ENCODE results near the gene USP53. TPM values are rescaled to one million over a fixed set of nuclear protein-coding genes. Genes with fewer than 3 reads are reported as not detected.

USP53 gene
- total and polyA plus RNA-seq, 2 of the 13 experiments (the other 11 are each of a cell fraction or from before 2014, with no cell fraction given) = 5.3 to 8.1 TPM

GRCh38 chr4:119165767-119166166, 46.7 kb upstream of the USP53 start (continued):
- TF ChIP-seq REST (IDR thresholded peaks at IDR 0.05; ENCODE audit: borderline replicate concordance in 1 of 2, low read depth in 1 of 2, low read length in 2 of 2) = no peak

- ChIA-PET POLR2A (no interaction called here), CTCF (ENCODE audit: low intra/inter-chr PET ratio, low total read pairs) (no interaction called here)
- Histone ChIP-seq H3K4me1 (ENCODE audit: insufficient read depth, low read length) (no peaks in the 10 kb centered on the region), H3K4me3 (replicated peaks in 1 of 3; ENCODE audit: insufficient read depth in 1 of 3, low read depth in 2 of 3, low read length in 3 of 3) (no peak overlapping the region), H3K9me3 (ENCODE audit: low read length) (no peaks in the 10 kb centered on the region), H3K36me3 (replicated peaks in 1 of 2; ENCODE audit: control insufficient read depth in 1 of 2, insufficient read depth in 2 of 2, low read length in 2 of 2) (no peaks in the 10 kb centered on the region), H3K27ac (ENCODE audit: extremely low read length, insufficient read depth, low read length) (no peak overlapping the region), H3K9ac (ENCODE audit: insufficient read depth, low read depth, low read length) (no peak overlapping the region), H4K20me1 (ENCODE audit: insufficient read depth, low read length) (no peaks in the 10 kb centered on the region), H3K79me2 (ENCODE audit: insufficient read depth, low read length) (no peaks in the 10 kb centered on the region), H3K27me3 (ENCODE audit: control insufficient read depth in 1 of 2, insufficient read depth in 2 of 2, low read length in 2 of 2) (no peaks in the 10 kb centered on the region; a peak in 1 of 5 replicates), H2AFZ (ENCODE audit: low read length) (no peak overlapping the region), H3K4me2 (ENCODE audit: low read depth, low read length) (no peak overlapping the region)
- DNase-seq (ENCODE audit: low spot score) (no peak), ATAC-seq (no peak), FAIRE-seq (no peak)
- in situ Hi-C loops (cut with HindIII; ENCODE audit: extremely low pct_ligation_motif_present, low pct_unique_long_range_greater_than_20kb) (no loop called here), intact Hi-C loops (cut with micrococcal nuclease; ENCODE audit: unreplicated experiment) (no loop called here)
- BruUV-seq (replicated peaks) = no TSS peak
- TF ChIP-seq ZNF83 (CRISPR knock-in tag; IDR thresholded peaks at IDR 0.05; ENCODE audit: borderline replicate concordance) (no peak), ATF7-NPFF (CRISPR knock-in tag; IDR thresholded peaks at IDR 0.05; ENCODE audit: low read depth) (no peak), SRSF9 (IDR thresholded peaks at IDR 0.05; ENCODE audit: borderline replicate concordance, insufficient read depth, low read depth, low read length, poor library complexity, severe bottlenecking) (no peak), ATF1 (CRISPR knock-in tag; IDR thresholded peaks at IDR 0.05) (no peak), MTA1 (CRISPR knock-in tag; IDR thresholded peaks at IDR 0.05; ENCODE audit: borderline replicate concordance) (no peak), PHF20 (CRISPR knock-in tag; IDR thresholded peaks at IDR 0.05) (no peak), CREB3 (CRISPR knock-in tag; IDR thresholded peaks at IDR 0.05) (no peak), ZNF790 (CRISPR knock-in tag; IDR thresholded peaks at IDR 0.05; ENCODE audit: borderline replicate concordance) (no peak), FOXC1 (CRISPR knock-in tag; IDR thresholded peaks at IDR 0.05; ENCODE audit: borderline replicate concordance) (no peak), ZNF331 (CRISPR knock-in tag; IDR thresholded peaks at IDR 0.05) (no peak), ZBTB42 (CRISPR knock-in tag; IDR thresholded peaks at IDR 0.05) (no peak)
- TF ChIP-seq, protein P1, sequence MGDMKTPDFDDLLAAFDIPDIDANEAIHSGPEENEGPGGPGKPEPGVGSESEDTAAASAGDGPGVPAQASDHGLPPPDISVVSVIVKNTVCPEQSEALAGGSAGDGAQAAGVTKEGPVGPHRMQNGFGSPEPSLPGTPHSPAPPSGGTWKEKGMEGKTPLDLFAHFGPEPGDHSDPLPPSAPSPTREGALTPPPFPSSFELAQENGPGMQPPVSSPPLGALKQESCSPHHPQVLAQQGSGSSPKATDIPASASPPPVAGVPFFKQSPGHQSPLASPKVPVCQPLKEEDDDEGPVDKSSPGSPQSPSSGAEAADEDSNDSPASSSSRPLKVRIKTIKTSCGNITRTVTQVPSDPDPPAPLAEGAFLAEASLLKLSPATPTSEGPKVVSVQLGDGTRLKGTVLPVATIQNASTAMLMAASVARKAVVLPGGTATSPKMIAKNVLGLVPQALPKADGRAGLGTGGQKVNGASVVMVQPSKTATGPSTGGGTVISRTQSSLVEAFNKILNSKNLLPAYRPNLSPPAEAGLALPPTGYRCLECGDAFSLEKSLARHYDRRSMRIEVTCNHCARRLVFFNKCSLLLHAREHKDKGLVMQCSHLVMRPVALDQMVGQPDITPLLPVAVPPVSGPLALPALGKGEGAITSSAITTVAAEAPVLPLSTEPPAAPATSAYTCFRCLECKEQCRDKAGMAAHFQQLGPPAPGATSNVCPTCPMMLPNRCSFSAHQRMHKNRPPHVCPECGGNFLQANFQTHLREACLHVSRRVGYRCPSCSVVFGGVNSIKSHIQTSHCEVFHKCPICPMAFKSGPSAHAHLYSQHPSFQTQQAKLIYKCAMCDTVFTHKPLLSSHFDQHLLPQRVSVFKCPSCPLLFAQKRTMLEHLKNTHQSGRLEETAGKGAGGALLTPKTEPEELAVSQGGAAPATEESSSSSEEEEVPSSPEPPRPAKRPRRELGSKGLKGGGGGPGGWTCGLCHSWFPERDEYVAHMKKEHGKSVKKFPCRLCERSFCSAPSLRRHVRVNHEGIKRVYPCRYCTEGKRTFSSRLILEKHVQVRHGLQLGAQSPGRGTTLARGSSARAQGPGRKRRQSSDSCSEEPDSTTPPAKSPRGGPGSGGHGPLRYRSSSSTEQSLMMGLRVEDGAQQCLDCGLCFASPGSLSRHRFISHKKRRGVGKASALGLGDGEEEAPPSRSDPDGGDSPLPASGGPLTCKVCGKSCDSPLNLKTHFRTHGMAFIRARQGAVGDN (CRISPR knock-in tag; IDR thresholded peaks at IDR 0.05) = no peak
- TF ChIP-seq, protein P2, sequence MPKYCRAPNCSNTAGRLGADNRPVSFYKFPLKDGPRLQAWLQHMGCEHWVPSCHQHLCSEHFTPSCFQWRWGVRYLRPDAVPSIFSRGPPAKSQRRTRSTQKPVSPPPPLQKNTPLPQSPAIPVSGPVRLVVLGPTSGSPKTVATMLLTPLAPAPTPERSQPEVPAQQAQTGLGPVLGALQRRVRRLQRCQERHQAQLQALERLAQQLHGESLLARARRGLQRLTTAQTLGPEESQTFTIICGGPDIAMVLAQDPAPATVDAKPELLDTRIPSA (CRISPR knock-in tag; IDR thresholded peaks at IDR 0.05; ENCODE audit: borderline replicate concordance) = no peak
Measured at GRCh38 chr4:119170195-119170594, 42.3 kb upstream of the USP53 start.
